ENCODE results near the gene SLC17A3.

The SLC17A3 gene

GRCh38 chr6:25875926-25876602 lies 2.0 kb upstream of the SLC17A3 start:
- H3K4me3 ChIP-seq (ENCODE audit: insufficient read length, low read depth), result no peak overlapping the region
- H3K9ac ChIP-seq (ENCODE audit: insufficient read length, low read depth), result no peak overlapping the region
- DNase-seq (ENCODE audit: low read depth, low spot score), result no peak
- H3K27me3 ChIP-seq (ENCODE audit: insufficient read depth, insufficient read length), result no peaks in the 10 kb centered on the region
- no peak for TF ChIP-seq YY1 (IDR thresholded peaks at IDR 0.05; ENCODE audit: insufficient read depth, insufficient read length)
- no peak for TF ChIP-seq SUZ12 (IDR thresholded peaks at IDR 0.05; ENCODE audit: extremely low read depth, insufficient read depth, insufficient read length)
- no peak for TF ChIP-seq ZNF274 (IDR thresholded peaks at IDR 0.05; ENCODE audit: low read depth, low read length)
- H3K4me1 ChIP-seq (ENCODE audit: insufficient read depth, insufficient read length), result no peaks in the 10 kb centered on the region
- H3K9me3 ChIP-seq (ENCODE audit: insufficient read depth, low read length), result no peaks in the 10 kb centered on the region
- no peaks in the 10 kb centered on the region for H3K36me3 ChIP-seq (ENCODE audit: insufficient read depth, insufficient read length, low read length)

GRCh38 chr6:25875563-25875905 lies 1.5 kb upstream of the SLC17A3 start:
- no peaks in the 10 kb centered on the region for H3K9me3 ChIP-seq (ENCODE audit: insufficient read depth, low read length)
- no peak overlapping the region for H3K4me3 ChIP-seq (ENCODE audit: insufficient read length, low read depth)
- no peaks in the 10 kb centered on the region for H3K4me1 ChIP-seq (ENCODE audit: insufficient read depth, insufficient read length)
- no peak overlapping the region for H3K9ac ChIP-seq (ENCODE audit: insufficient read length, low read depth)
- no peaks in the 10 kb centered on the region for H3K36me3 ChIP-seq (ENCODE audit: insufficient read depth, insufficient read length, low read length)
- H3K27me3 ChIP-seq (ENCODE audit: insufficient read depth, insufficient read length), result no peaks in the 10 kb centered on the region
- TF ChIP-seq SUZ12 (IDR thresholded peaks at IDR 0.05; ENCODE audit: extremely low read depth, insufficient read depth, insufficient read length), result no peak
- no peak for TF ChIP-seq YY1 (IDR thresholded peaks at IDR 0.05; ENCODE audit: insufficient read depth, insufficient read length)
- DNase-seq (ENCODE audit: low read depth, low spot score), result no peak

- Histone ChIP-seq H3K4me1 (ENCODE audit: insufficient read depth, insufficient read length) (no peaks in the 10 kb centered on the region), H3K9ac (ENCODE audit: insufficient read length, low read depth) (no peak overlapping the region), H3K36me3 (ENCODE audit: insufficient read depth, insufficient read length, low read length) (no peaks in the 10 kb centered on the region), H3K27me3 (ENCODE audit: insufficient read depth, insufficient read length) (no peaks in the 10 kb centered on the region), H3K9me3 (ENCODE audit: insufficient read depth, low read length) (no peaks in the 10 kb centered on the region), H3K4me3 (ENCODE audit: insufficient read length, low read depth) (no peak overlapping the region)
- DNase-seq (ENCODE audit: low read depth, low spot score), result no peak
- TF ChIP-seq ZNF274 (IDR thresholded peaks at IDR 0.05; ENCODE audit: low read depth, low read length) (no peak), SUZ12 (IDR thresholded peaks at IDR 0.05; ENCODE audit: extremely low read depth, insufficient read depth, insufficient read length) (no peak), YY1 (IDR thresholded peaks at IDR 0.05; ENCODE audit: insufficient read depth, insufficient read length) (no peak)
Observed at GRCh38 chr6:25874822-25875562, 949 bp upstream of the SLC17A3 start.

- no peaks in the 10 kb centered on the region for H3K36me3 ChIP-seq (ENCODE audit: insufficient read depth, insufficient read length, low read length)
- H3K4me3 ChIP-seq (ENCODE audit: insufficient read length, low read depth), result no peak overlapping the region
- no peak for DNase-seq (ENCODE audit: low read depth, low spot score)
- TF ChIP-seq SUZ12 (IDR thresholded peaks at IDR 0.05; ENCODE audit: extremely low read depth, insufficient read depth, insufficient read length) (no peak), YY1 (IDR thresholded peaks at IDR 0.05; ENCODE audit: insufficient read depth, insufficient read length) (no peak), ZNF274 (IDR thresholded peaks at IDR 0.05; ENCODE audit: low read depth, low read length) (no peak)
- H3K4me1 ChIP-seq (ENCODE audit: insufficient read depth, insufficient read length), result no peaks in the 10 kb centered on the region
- no peaks in the 10 kb centered on the region for H3K9me3 ChIP-seq (ENCODE audit: insufficient read depth, low read length)
- no peak overlapping the region for H3K9ac ChIP-seq (ENCODE audit: insufficient read length, low read depth)
- no peaks in the 10 kb centered on the region for H3K27me3 ChIP-seq (ENCODE audit: insufficient read depth, insufficient read length)
Observed at GRCh38 chr6:25872814-25873213, 1.2 kb downstream of the SLC17A3 start.

- Histone ChIP-seq H3K4me3 (ENCODE audit: insufficient read length, low read depth) (no peak overlapping the region), H3K9me3 (ENCODE audit: insufficient read depth, low read length) (no peaks in the 10 kb centered on the region), H3K36me3 (ENCODE audit: insufficient read depth, insufficient read length, low read length) (no peaks in the 10 kb centered on the region), H3K4me1 (ENCODE audit: insufficient read depth, insufficient read length) (no peaks in the 10 kb centered on the region), H3K27me3 (ENCODE audit: insufficient read depth, insufficient read length) (no peaks in the 10 kb centered on the region), H3K9ac (ENCODE audit: insufficient read length, low read depth) (no peak overlapping the region)
- TF ChIP-seq SUZ12 (IDR thresholded peaks at IDR 0.05; ENCODE audit: extremely low read depth, insufficient read depth, insufficient read length) (no peak), ZNF274 (IDR thresholded peaks at IDR 0.05; ENCODE audit: low read depth, low read length) (no peak), YY1 (IDR thresholded peaks at IDR 0.05; ENCODE audit: insufficient read depth, insufficient read length) (no peak)
- DNase-seq (ENCODE audit: low read depth, low spot score), result no peak
Observed at GRCh38 chr6:25869840-25870239, 4.2 kb downstream of the SLC17A3 start.

- no peak overlapping the region for H3K9ac ChIP-seq (ENCODE audit: insufficient read length, low read depth)
- H3K9me3 ChIP-seq (ENCODE audit: insufficient read depth, low read length), result no peaks in the 10 kb centered on the region
- no peak for DNase-seq (ENCODE audit: low read depth, low spot score)
- TF ChIP-seq ZNF274 (IDR thresholded peaks at IDR 0.05; ENCODE audit: low read depth, low read length) (no peak), YY1 (IDR thresholded peaks at IDR 0.05; ENCODE audit: insufficient read depth, insufficient read length) (no peak), SUZ12 (IDR thresholded peaks at IDR 0.05; ENCODE audit: extremely low read depth, insufficient read depth, insufficient read length) (no peak)
- no peaks in the 10 kb centered on the region for H3K36me3 ChIP-seq (ENCODE audit: insufficient read depth, insufficient read length, low read length)
- no peaks in the 10 kb centered on the region for H3K27me3 ChIP-seq (ENCODE audit: insufficient read depth, insufficient read length)
- no peaks in the 10 kb centered on the region for H3K4me1 ChIP-seq (ENCODE audit: insufficient read depth, insufficient read length)
- H3K4me3 ChIP-seq (ENCODE audit: insufficient read length, low read depth), result no peak overlapping the region
Observed at GRCh38 chr6:25868436-25869183, 5.4 kb downstream of the SLC17A3 start.

- no peaks in the 10 kb centered on the region for H3K36me3 ChIP-seq (ENCODE audit: insufficient read depth, insufficient read length, low read length)
- H3K27me3 ChIP-seq (ENCODE audit: insufficient read depth, insufficient read length), result no peaks in the 10 kb centered on the region
- H3K4me3 ChIP-seq (ENCODE audit: insufficient read length, low read depth), result no peak overlapping the region
- no peak for DNase-seq (ENCODE audit: low read depth, low spot score)
- H3K4me1 ChIP-seq (ENCODE audit: insufficient read depth, insufficient read length), result no peaks in the 10 kb centered on the region
- TF ChIP-seq ZNF274 (IDR thresholded peaks at IDR 0.05; ENCODE audit: low read depth, low read length), result no peak
- no peak for TF ChIP-seq YY1 (IDR thresholded peaks at IDR 0.05; ENCODE audit: insufficient read depth, insufficient read length)
- no peak for TF ChIP-seq SUZ12 (IDR thresholded peaks at IDR 0.05; ENCODE audit: extremely low read depth, insufficient read depth, insufficient read length)
- no peaks in the 10 kb centered on the region for H3K9me3 ChIP-seq (ENCODE audit: insufficient read depth, low read length)
- H3K9ac ChIP-seq (ENCODE audit: insufficient read length, low read depth), result no peak overlapping the region
Observed at GRCh38 chr6:25866011-25866410, 8.0 kb downstream of the SLC17A3 start.

Measured in NT2/D1 (cell line).